ENCODE results near the gene WWOX.

Gene WWOX

DNA sequence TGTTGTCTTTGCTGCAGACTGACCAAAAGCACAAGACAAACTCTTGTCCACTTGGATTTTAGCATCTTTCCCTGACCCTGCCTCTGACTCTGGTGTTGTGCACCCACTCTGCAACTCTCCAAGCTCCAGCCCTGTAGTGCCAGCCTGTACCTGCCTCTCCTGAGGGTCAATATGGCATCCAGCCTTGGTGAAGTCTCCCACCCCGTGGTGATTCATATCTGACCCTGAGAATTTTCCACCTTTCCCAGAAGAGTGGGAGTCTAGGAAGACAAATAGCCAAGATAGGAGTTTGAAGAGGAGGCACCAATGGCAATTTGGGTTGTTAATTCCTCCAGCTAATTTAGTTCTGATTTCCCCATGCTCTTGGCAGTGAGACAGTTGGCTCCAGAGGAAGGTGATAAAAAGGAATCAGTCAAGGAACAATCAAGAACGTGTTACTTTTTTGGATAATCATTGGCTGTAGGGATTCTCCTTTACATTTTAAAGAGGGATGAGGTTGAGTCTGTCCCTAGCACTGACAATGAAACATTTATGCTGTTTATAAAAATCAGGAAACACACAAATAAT lies 1085.1 kb downstream of the WWOX start:
- Histone ChIP-seq H3K4me3 (ENCODE audit: low read depth, low read length) (no peak overlapping the region), H3K27ac (ENCODE audit: low read depth, low read length) (no peak overlapping the region), H3K36me3 (ENCODE audit: control insufficient read depth, insufficient read depth, low read length) (no peaks in the 10 kb centered on the region), H3K4me1 (ENCODE audit: control insufficient read depth, insufficient read depth, low read length) (peaks cover 13% of the 10 kb centered on the region), H3K9me3 (ENCODE audit: control insufficient read depth, insufficient read depth, low read length) (no peaks in the 10 kb centered on the region), H3K9ac (ENCODE audit: low read depth, low read length) (no peak overlapping the region), H3K27me3 (ENCODE audit: control insufficient read depth, insufficient read depth, low read length) (no peaks in the 10 kb centered on the region)

DNA sequence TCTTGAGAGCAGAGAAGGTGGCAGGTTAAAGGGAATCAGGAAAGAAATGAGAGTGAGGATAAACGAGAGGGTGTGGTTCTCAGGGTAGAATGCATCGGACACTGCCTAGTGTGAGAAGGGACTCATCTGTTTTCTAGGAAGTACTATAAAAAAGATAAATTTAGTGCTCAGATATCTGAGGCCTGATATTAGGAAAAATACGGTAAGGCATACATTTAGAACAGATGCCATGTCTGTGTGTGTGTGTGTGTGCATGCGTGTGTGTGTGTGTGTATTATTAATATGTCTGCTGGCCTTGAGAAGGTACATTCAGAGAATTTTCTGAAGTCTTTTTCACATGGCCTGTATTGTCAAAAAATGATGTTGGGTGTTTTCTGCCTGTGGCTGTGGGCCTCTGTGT lies 1086.3 kb downstream of the WWOX start:
- Histone ChIP-seq H3K27me3 (ENCODE audit: control insufficient read depth, insufficient read depth, low read length) (no peaks in the 10 kb centered on the region), H3K9me3 (ENCODE audit: control insufficient read depth, insufficient read depth, low read length) (no peaks in the 10 kb centered on the region)

DNA sequence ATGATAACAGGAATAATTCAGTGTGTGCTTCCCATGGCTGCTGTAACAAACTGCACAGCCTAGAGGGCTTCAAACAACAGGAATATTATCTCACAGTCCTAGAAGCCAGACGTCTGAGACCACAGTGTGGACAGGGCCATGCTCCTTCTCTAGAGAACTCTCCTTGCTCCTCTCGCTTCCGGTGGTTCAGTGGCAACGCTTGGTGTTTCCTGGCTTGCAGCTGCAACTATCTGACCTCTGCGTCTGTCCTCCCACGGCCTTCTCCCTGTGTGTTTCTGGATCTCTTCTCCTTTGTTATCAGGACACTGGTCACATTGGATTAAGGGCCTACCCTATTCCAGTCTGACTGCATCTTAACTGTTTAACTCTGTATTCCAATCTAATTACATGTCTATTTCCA lies 1086.7 kb downstream of the WWOX start:
- Histone ChIP-seq H3K4me1 (ENCODE audit: control insufficient read depth, insufficient read depth, low read length) (peaks cover 13% of the 10 kb centered on the region), H3K4me3 (ENCODE audit: low read depth, low read length) (no peak overlapping the region), H3K9me3 (ENCODE audit: control insufficient read depth, insufficient read depth, low read length) (no peaks in the 10 kb centered on the region), H3K36me3 (ENCODE audit: control insufficient read depth, insufficient read depth, low read length) (no peaks in the 10 kb centered on the region), H3K9ac (ENCODE audit: low read depth, low read length) (no peak overlapping the region), H3K27me3 (ENCODE audit: control insufficient read depth, insufficient read depth, low read length) (no peaks in the 10 kb centered on the region), H3K27ac (ENCODE audit: low read depth, low read length) (no peak overlapping the region)

More for the DNA sequence above, 1086.3 kb downstream of the WWOX start:
- Histone ChIP-seq H3K4me3 (ENCODE audit: low read depth, low read length) (no peak overlapping the region), H3K36me3 (ENCODE audit: control insufficient read depth, insufficient read depth, low read length) (no peaks in the 10 kb centered on the region), H3K27ac (ENCODE audit: low read depth, low read length) (no peak overlapping the region), H3K9ac (ENCODE audit: low read depth, low read length) (no peak overlapping the region), H3K4me1 (ENCODE audit: control insufficient read depth, insufficient read depth, low read length) (peaks cover 13% of the 10 kb centered on the region)

DNA sequence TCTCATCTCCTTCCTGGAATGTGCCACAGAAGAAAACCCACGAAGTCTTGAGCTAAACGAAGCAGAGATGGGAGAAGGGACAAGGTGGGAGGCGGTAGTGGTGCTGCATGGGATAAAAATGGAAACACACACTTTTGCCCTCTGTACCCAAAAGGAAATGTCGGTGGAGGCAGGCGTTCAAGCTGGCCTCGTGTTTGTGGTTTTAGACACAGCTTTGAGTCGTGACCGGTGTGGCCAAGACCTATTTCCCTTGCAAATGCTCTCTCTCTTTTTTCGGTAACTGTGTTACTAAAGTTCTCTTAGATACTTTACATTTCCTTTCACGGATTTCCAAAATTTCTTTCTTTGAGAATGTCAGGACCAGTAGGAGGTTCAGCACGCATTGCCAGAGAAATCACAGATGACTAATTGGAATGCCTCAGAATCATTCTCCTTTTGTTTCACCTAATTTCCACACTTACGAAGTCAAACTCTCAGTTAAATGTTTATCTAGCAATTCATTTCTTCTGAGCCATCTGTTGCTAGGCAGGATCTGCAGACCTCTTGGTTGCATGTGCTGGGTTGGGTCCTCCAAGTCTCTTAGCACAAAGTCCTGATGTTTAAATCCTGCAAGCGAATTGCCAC lies 1088.8 kb downstream of the WWOX start:
- Histone ChIP-seq H3K9me3 (ENCODE audit: control insufficient read depth, insufficient read depth, low read length) (no peaks in the 10 kb centered on the region), H3K27ac (ENCODE audit: low read depth, low read length) (peak overlapping the region; percentile 50), H3K36me3 (ENCODE audit: control insufficient read depth, insufficient read depth, low read length) (no peaks in the 10 kb centered on the region), H3K4me1 (ENCODE audit: control insufficient read depth, insufficient read depth, low read length) (peaks cover 13% of the 10 kb centered on the region), H3K9ac (ENCODE audit: low read depth, low read length) (no peak overlapping the region), H3K4me3 (ENCODE audit: low read depth, low read length) (no peak overlapping the region), H3K27me3 (ENCODE audit: control insufficient read depth, insufficient read depth, low read length) (no peaks in the 10 kb centered on the region)

DNA sequence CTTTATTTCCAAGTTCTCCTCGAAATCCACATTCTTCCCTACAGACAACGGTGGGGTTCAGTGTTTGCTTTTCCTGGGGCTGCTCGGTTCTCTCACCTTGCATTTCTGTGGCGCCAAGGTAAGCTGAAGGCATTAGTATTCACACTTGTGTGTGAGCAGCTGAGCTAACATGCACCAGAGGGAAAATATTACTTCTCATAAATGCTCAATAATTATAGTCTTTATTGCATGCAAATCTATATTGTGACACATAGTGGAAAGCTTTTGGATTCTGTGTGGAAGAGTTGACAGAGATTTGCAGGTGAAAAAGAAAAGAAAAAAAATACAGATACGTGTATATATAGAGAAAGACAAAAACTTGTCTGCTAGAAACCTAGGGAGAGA lies 1089.3 kb downstream of the WWOX start:
- Histone ChIP-seq H3K9me3 (ENCODE audit: control insufficient read depth, insufficient read depth, low read length) (no peaks in the 10 kb centered on the region), H3K4me1 (ENCODE audit: control insufficient read depth, insufficient read depth, low read length) (peaks cover 13% of the 10 kb centered on the region), H3K36me3 (ENCODE audit: control insufficient read depth, insufficient read depth, low read length) (no peaks in the 10 kb centered on the region), H3K9ac (ENCODE audit: low read depth, low read length) (no peak overlapping the region), H3K27me3 (ENCODE audit: control insufficient read depth, insufficient read depth, low read length) (no peaks in the 10 kb centered on the region), H3K4me3 (ENCODE audit: low read depth, low read length) (no peak overlapping the region), H3K27ac (ENCODE audit: low read depth, low read length) (no peak overlapping the region)

DNA sequence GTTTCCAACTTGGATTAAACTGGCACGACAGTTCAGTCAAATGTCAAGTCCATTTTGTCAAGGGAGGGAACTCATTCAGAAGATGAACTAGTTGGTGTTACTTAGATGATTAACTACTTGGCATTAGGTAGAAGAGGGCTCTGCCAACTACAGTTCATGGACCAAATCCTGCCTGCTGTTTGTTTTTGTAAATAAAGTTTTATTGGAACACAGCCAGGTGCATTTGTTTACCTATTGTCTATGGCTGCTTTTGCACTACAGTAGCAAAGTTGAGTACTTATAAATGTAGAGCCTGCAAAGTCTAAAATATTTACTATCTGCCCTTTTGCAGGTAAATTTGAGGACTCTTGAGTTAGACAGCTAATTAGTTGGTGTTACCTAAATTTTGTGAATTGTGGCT lies 1091.1 kb downstream of the WWOX start:
- H3K9ac ChIP-seq (ENCODE audit: low read depth, low read length), result no peak overlapping the region
- H3K4me3 ChIP-seq (ENCODE audit: low read depth, low read length), result no peak overlapping the region
- no peak overlapping the region for H3K27ac ChIP-seq (ENCODE audit: low read depth, low read length)
- H3K9me3 ChIP-seq (ENCODE audit: control insufficient read depth, insufficient read depth, low read length), result no peaks in the 10 kb centered on the region
- peaks cover 13% of the 10 kb centered on the region for H3K4me1 ChIP-seq (ENCODE audit: control insufficient read depth, insufficient read depth, low read length)
- H3K27me3 ChIP-seq (ENCODE audit: control insufficient read depth, insufficient read depth, low read length), result no peaks in the 10 kb centered on the region
- no peaks in the 10 kb centered on the region for H3K36me3 ChIP-seq (ENCODE audit: control insufficient read depth, insufficient read depth, low read length)

DNA sequence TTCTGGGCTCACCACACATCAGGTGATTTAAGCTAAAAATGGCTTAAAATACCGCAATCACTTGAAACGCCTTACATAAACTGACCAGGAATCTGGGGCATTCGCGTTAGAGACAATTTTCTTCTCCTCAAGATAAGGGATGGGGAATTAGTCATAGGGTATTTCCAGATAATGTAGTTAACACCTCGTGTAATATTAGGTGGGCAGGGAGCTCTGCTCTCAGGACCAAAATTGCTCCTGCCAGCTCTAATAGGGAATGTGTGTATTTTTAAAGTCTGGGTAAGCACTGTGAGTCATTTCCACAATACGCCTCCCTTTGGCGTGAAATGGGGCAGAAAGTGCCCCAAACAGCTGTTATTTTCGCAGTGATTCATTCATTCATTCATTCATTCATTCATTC lies 1092.5 kb downstream of the WWOX start:
- Histone ChIP-seq H3K4me1 (ENCODE audit: control insufficient read depth, insufficient read depth, low read length) (peaks cover 13% of the 10 kb centered on the region), H3K4me3 (ENCODE audit: low read depth, low read length) (no peak overlapping the region), H3K9me3 (ENCODE audit: control insufficient read depth, insufficient read depth, low read length) (no peaks in the 10 kb centered on the region), H3K27ac (ENCODE audit: low read depth, low read length) (no peak overlapping the region), H3K36me3 (ENCODE audit: control insufficient read depth, insufficient read depth, low read length) (no peaks in the 10 kb centered on the region), H3K9ac (ENCODE audit: low read depth, low read length) (no peak overlapping the region), H3K27me3 (ENCODE audit: control insufficient read depth, insufficient read depth, low read length) (no peaks in the 10 kb centered on the region)

DNA sequence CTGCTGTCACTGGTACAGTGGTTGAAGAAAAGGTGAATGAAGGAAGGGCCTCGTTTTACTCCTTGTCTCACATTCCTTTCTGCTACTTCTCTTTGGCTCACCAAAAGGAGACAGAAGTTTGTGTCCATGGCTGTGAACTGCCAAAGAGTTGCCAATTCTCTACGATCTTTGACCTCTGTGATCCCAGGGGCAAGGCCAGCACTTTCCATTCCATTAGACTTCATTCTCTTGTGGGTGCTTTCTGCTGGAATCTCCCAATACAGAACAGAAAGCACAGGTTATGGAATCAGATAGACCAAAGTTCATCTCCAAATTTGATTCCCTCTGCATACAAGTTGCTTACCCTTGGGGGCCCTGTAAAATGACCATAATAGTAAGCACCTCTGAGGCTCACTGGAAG lies 1093.5 kb downstream of the WWOX start:
- Histone ChIP-seq H3K4me3 (ENCODE audit: low read depth, low read length) (no peak overlapping the region), H3K4me1 (ENCODE audit: control insufficient read depth, insufficient read depth, low read length) (peaks cover 11% of the 10 kb centered on the region), H3K36me3 (ENCODE audit: control insufficient read depth, insufficient read depth, low read length) (no peaks in the 10 kb centered on the region), H3K9me3 (ENCODE audit: control insufficient read depth, insufficient read depth, low read length) (no peaks in the 10 kb centered on the region), H3K27ac (ENCODE audit: low read depth, low read length) (no peak overlapping the region), H3K27me3 (ENCODE audit: control insufficient read depth, insufficient read depth, low read length) (no peaks in the 10 kb centered on the region), H3K9ac (ENCODE audit: low read depth, low read length) (no peak overlapping the region)

DNA sequence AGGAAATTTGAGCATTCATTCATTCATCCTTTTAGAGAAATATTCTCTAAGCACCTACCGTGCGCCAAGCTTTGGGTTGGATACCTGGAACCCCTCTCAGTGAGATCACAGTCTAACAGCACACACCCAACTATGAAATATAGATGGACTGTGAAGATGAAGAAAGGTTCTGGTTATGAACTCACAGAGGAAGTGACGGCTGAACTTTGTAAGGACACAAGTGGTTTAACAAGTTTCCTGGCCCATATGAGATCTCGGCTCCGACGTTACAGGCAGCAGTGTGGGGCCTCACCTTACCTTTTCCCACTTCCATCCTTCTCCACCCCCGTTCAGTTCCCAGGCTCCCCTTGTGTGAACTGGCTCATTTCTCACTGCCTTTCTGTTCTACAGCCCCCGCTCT lies 1094.8 kb downstream of the WWOX start:
- H3K27me3 ChIP-seq (ENCODE audit: control insufficient read depth, insufficient read depth, low read length), result no peaks in the 10 kb centered on the region
- H3K4me1 ChIP-seq (ENCODE audit: control insufficient read depth, insufficient read depth, low read length), result no peaks in the 10 kb centered on the region
- no peaks in the 10 kb centered on the region for H3K36me3 ChIP-seq (ENCODE audit: control insufficient read depth, insufficient read depth, low read length)
- no peak overlapping the region for H3K27ac ChIP-seq (ENCODE audit: low read depth, low read length)
- no peaks in the 10 kb centered on the region for H3K9me3 ChIP-seq (ENCODE audit: control insufficient read depth, insufficient read depth, low read length)
- H3K4me3 ChIP-seq (ENCODE audit: low read depth, low read length), result no peak overlapping the region
- no peak overlapping the region for H3K9ac ChIP-seq (ENCODE audit: low read depth, low read length)

DNA sequence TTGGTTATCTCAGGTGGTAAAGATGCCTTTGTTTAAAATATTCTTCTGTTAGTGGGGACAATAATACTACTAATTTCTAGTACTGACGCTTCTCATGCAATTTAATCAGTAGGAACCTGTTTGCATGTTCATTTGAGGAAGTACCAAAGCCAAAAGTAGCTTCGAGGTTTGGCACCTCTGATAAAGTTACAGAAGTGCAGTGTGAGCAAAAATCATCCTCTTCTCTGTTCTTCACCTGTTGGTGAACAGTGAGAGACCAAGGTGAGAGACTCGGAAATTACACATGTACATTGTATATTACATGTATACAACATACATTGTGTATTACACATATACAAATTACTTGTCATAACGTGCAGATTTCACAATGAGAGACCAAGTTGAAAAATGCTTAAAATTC lies 1096.5 kb downstream of the WWOX start:
- no peaks in the 10 kb centered on the region for H3K4me1 ChIP-seq (ENCODE audit: control insufficient read depth, insufficient read depth, low read length)
- no peak overlapping the region for H3K27ac ChIP-seq (ENCODE audit: low read depth, low read length)
- H3K36me3 ChIP-seq (ENCODE audit: control insufficient read depth, insufficient read depth, low read length), result no peaks in the 10 kb centered on the region
- no peak overlapping the region for H3K9ac ChIP-seq (ENCODE audit: low read depth, low read length)
- no peaks in the 10 kb centered on the region for H3K27me3 ChIP-seq (ENCODE audit: control insufficient read depth, insufficient read depth, low read length)
- H3K9me3 ChIP-seq (ENCODE audit: control insufficient read depth, insufficient read depth, low read length), result no peaks in the 10 kb centered on the region
- no peak overlapping the region for H3K4me3 ChIP-seq (ENCODE audit: low read depth, low read length)

DNA sequence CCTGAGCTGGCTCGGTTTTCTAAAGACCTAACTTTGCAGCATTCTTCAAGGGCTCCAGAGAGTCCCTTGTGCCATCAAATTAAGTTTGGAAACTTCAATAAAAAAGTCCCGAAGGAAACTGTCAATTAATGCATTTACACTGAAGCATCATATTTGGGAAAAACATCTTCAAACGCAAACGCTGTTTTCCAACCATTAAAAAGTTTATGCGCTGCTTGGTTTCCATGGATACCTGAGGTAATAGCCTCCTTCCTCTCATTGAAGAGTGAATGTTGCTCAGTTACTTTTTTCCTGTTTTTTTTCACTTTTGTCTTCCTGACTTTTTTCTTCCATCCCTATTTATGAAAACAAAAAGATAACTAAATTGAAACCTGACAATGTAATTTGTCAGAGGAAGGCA lies 1102.0 kb downstream of the WWOX start:
- Histone ChIP-seq H3K9me3 (ENCODE audit: control insufficient read depth, insufficient read depth, low read length) (no peaks in the 10 kb centered on the region), H3K4me3 (ENCODE audit: low read depth, low read length) (no peak overlapping the region), H3K4me1 (ENCODE audit: control insufficient read depth, insufficient read depth, low read length) (peaks cover 16% of the 10 kb centered on the region), H3K27me3 (ENCODE audit: control insufficient read depth, insufficient read depth, low read length) (no peaks in the 10 kb centered on the region), H3K27ac (ENCODE audit: low read depth, low read length) (no peak overlapping the region), H3K36me3 (ENCODE audit: control insufficient read depth, insufficient read depth, low read length) (no peaks in the 10 kb centered on the region), H3K9ac (ENCODE audit: low read depth, low read length) (no peak overlapping the region)
